Measurements from ENCODE around the gene MEI1. TPM values are rescaled to one million over a fixed set of nuclear protein-coding genes. Genes with fewer than 3 reads are reported as not detected.

The MEI1 gene
- total RNA-seq, 1 donor from 2014 or later: not detected

GRCh38 chr22:41780746-41781505 lies 81.6 kb downstream of the MEI1 start:
- peak overlapping the region in 1 of 2 donors; percentile 20 for H3K4me3 ChIP-seq
- no peak for TF ChIP-seq CTCF (IDR thresholded peaks at IDR 0.05)
- no peak overlapping the region for H3K27ac ChIP-seq
- no peaks in the 10 kb centered on the region for H3K4me1 ChIP-seq
- peak; percentile 68 to 86 for DNase-seq (ENCODE audit: low spot score in 2 of 2)
- no peaks in the 10 kb centered on the region for H3K36me3 ChIP-seq
- intact Hi-C loops (cut with DNase I): no loop called here
- H3K27me3 ChIP-seq: no peaks in the 10 kb centered on the region
- no peaks in the 10 kb centered on the region for H3K9me3 ChIP-seq

- no peaks in the 10 kb centered on the region for H3K27me3 ChIP-seq
- no peaks in the 10 kb centered on the region for H3K9me3 ChIP-seq
- intact Hi-C loops (cut with DNase I): no loop called here
- peak overlapping the region in 1 of 2 donors; percentile 20 for H3K4me3 ChIP-seq
- H3K27ac ChIP-seq: no peak overlapping the region
- no peak for TF ChIP-seq CTCF (IDR thresholded peaks at IDR 0.05)
- no peaks in the 10 kb centered on the region for H3K36me3 ChIP-seq
- DNase-seq (ENCODE audit: low spot score in 2 of 2): no peak
- no peaks in the 10 kb centered on the region for H3K4me1 ChIP-seq
Measured at GRCh38 chr22:41781507-41781906, 82.2 kb downstream of the MEI1 start.

- no peak overlapping the region for H3K4me3 ChIP-seq
- no peak for TF ChIP-seq CTCF (IDR thresholded peaks at IDR 0.05)
- H3K4me1 ChIP-seq: no peaks in the 10 kb centered on the region
- intact Hi-C loops (cut with DNase I): no loop called here
- no peak overlapping the region for H3K27ac ChIP-seq
- no peak for DNase-seq (ENCODE audit: low spot score in 2 of 2)
- no peaks in the 10 kb centered on the region for H3K36me3 ChIP-seq
- H3K27me3 ChIP-seq: no peaks in the 10 kb centered on the region
- H3K9me3 ChIP-seq: no peaks in the 10 kb centered on the region
Measured at GRCh38 chr22:41782316-41782715, 83.0 kb downstream of the MEI1 start.

- intact Hi-C loops (cut with DNase I): no loop called here
- Histone ChIP-seq H3K27me3 (no peaks in the 10 kb centered on the region), H3K9me3 (no peaks in the 10 kb centered on the region), H3K4me1 (no peaks in the 10 kb centered on the region), H3K27ac (no peak overlapping the region), H3K4me3 (no peak overlapping the region), H3K36me3 (no peaks in the 10 kb centered on the region)
- DNase-seq (ENCODE audit: low spot score in 2 of 2): no peak
- TF ChIP-seq CTCF (IDR thresholded peaks at IDR 0.05): no peak
Measured at GRCh38 chr22:41782751-41783150, 83.4 kb downstream of the MEI1 start.

- Histone ChIP-seq H3K27me3 (no peaks in the 10 kb centered on the region), H3K4me1 (no peaks in the 10 kb centered on the region), H3K27ac (no peak overlapping the region), H3K9me3 (no peaks in the 10 kb centered on the region), H3K36me3 (no peaks in the 10 kb centered on the region), H3K4me3 (no peak overlapping the region)
- intact Hi-C loops (cut with DNase I): no loop called here
- DNase-seq (ENCODE audit: low spot score in 2 of 2): no peak
- no peak for TF ChIP-seq CTCF (IDR thresholded peaks at IDR 0.05)
Measured at GRCh38 chr22:41787331-41787730, 88.0 kb downstream of the MEI1 start.

Data from ascending aorta (tissue), 2 donors.